PC-3 (cell line): ENCODE results near the gene INVS.

ENCODE experiments used
- CTCF ChIP-seq: fragments of 300-600 bp; sonication (generic); conservative IDR thresholded peaks from 2 replicates; pipeline ENCODE4 v1.5.1; 2017; ENCODE audit warnings: antibody characterized with exemption, low read depth, mild to moderate bottlenecking, low read length
- EZH2 ChIP-seq: fragments of 300-600 bp; sonication (generic); IDR thresholded peaks from one replicate; pipeline ENCODE4 v1.6.1; 2017; ENCODE audit warnings: antibody characterized with exemption, mild to moderate bottlenecking, low read length; ENCODE audit not compliant: unreplicated experiment
- EZH2phosphoT487 ChIP-seq: fragments of 300-600 bp; sonication (generic); IDR thresholded peaks from 2 replicates; pipeline ENCODE4 v1.6.1; 2018; ENCODE audit warnings: mild to moderate bottlenecking, antibody characterized with exemption, low read length, borderline replicate concordance

- TF ChIP-seq CTCF (no peak), EZH2 (no peak), EZH2phosphoT487 (no peak)
Measured at GRCh38 chr9:100072805-100073204, 26.2 kb upstream of the INVS start.
